H1 (cell line): ENCODE data around the gene ERP44. TPM values are rescaled to one million over a fixed set of nuclear protein-coding genes. Genes with fewer than 3 reads are reported as not detected.

ENCODE experiments used
- CTCF ChIA-PET: fragments of 300-600 bp; sonication (Branson Sonifier 250); formaldehyde crosslinking; loops from one replicate; lab custom pipeline; 2021; ENCODE audit not compliant: partially characterized antibody; lab: Charles Lee
- POLR2A ChIA-PET: fragments of 300-600 bp; sonication (Branson Sonifier 250); formaldehyde crosslinking; loops from one replicate; lab custom pipeline; 2021; ENCODE audit warnings: inconsistent platforms; ENCODE audit not compliant: partially characterized antibody; lab: Charles Lee
- DNase-seq, 2 experiments: peaks; one replicate each; pipeline versions ENCODE4 v3.0.0 to v3.0.0-alpha.2; 2010 to 2022; ENCODE audit warnings: low spot score in 2 of 2, low read depth in 1 of 2, mixed read lengths in 1 of 2
- FAIRE-seq: peaks from 2 replicates; lab custom pipeline; 2011; peaks lifted over from hg19 to GRCh38; lab: Jason Lieb, UNC
- H2AFZ ChIP-seq: 2 replicates; pipeline ENCODE4 v1.8.1; 2012; ENCODE audit warnings: low read length, inconsistent platforms
- H2AK5ac ChIP-seq: 2 replicates; pipeline ENCODE4 v1.6.1; 2013; ENCODE audit warnings: low read depth, low read length
- H2BK120ac ChIP-seq: replicated peaks from 2 replicates; pipeline ENCODE3; 2013; ENCODE audit warnings: low read depth, low read length, inconsistent platforms
- H2BK12ac ChIP-seq: 2 replicates; pipeline ENCODE4 v1.6.1; 2013; ENCODE audit warnings: low read depth, low read length
- H2BK15ac ChIP-seq: 2 replicates; pipeline ENCODE4 v1.6.1; 2013; ENCODE audit warnings: low read length
- H2BK20ac ChIP-seq: 2 replicates; pipeline ENCODE4 v1.6.1; 2013; ENCODE audit warnings: low read length
- H2BK5ac ChIP-seq: 2 replicates; pipeline ENCODE4 v1.6.1; 2013; ENCODE audit warnings: low read depth, low read length
- H3K14ac ChIP-seq: 2 replicates; pipeline ENCODE4 v1.6.1; 2013; ENCODE audit warnings: inconsistent platforms; ENCODE audit not compliant: insufficient read length
- H3K18ac ChIP-seq: 2 replicates; pipeline ENCODE4 v1.6.1; 2013; ENCODE audit warnings: low read length; ENCODE audit errors: extremely low read depth
- H3K23ac ChIP-seq: 2 replicates; pipeline ENCODE4 v1.6.1; 2013; ENCODE audit warnings: inconsistent platforms; ENCODE audit not compliant: insufficient read length
- H3K23me2 ChIP-seq: 2 replicates; pipeline ENCODE4 v1.6.1; 2013; ENCODE audit warnings: low read depth, low read length
- H3K27ac ChIP-seq: 2 replicates; pipeline ENCODE4 v1.6.1; 2011; ENCODE audit warnings: low read depth, low read length, inconsistent platforms
- H3K27me3 ChIP-seq, 4 experiments: replicated peaks in 1 of 4; 1 replicate in 1 of 4; 2 replicates in 3 of 4; pipeline versions ENCODE4 v1.6.1 to v1.8.1; 2011 to 2013; ENCODE audit warnings: low read length in 3 of 4, mild to moderate bottlenecking in 3 of 4, inconsistent platforms in 2 of 4, mixed read lengths in 2 of 4, moderate library complexity in 1 of 4; ENCODE audit not compliant: control insufficient read depth in 3 of 4, insufficient read depth in 3 of 4; ENCODE audit errors: extremely low read depth in 1 of 4
- H3K36me3 ChIP-seq, 4 experiments: 2 replicates each; pipeline versions ENCODE4 v1.6.1 to v1.8.1; 2011 to 2013; ENCODE audit warnings: mild to moderate bottlenecking in 4 of 4, low read length in 3 of 4, moderate library complexity in 2 of 4, control low read depth in 1 of 4, inconsistent platforms in 1 of 4; ENCODE audit not compliant: insufficient read depth in 4 of 4, control insufficient read depth in 2 of 4
- H3K4ac ChIP-seq: replicated peaks from 2 replicates; pipeline ENCODE3; 2013; ENCODE audit warnings: low read length, low read depth, mixed read lengths, inconsistent platforms; ENCODE audit not compliant: insufficient read length
- H3K4me1 ChIP-seq, 4 experiments: replicated peaks in 1 of 4; 1 replicate in 1 of 4; 2 replicates in 3 of 4; pipeline versions ENCODE4 v1.6.1 to v1.8.1; 2011 to 2013; ENCODE audit warnings: low read length in 3 of 4, inconsistent platforms in 2 of 4, mixed read lengths in 1 of 4; ENCODE audit not compliant: insufficient read depth in 4 of 4, control insufficient read depth in 3 of 4
- H3K4me2 ChIP-seq, 2 experiments: 2 replicates each; pipeline versions ENCODE4 v1.6.1 to v1.8.1; 2011 to 2013; ENCODE audit warnings: low read depth in 2 of 2, low read length in 2 of 2, control low read depth in 1 of 2, inconsistent platforms in 1 of 2, mild to moderate bottlenecking in 1 of 2; ENCODE audit not compliant: insufficient read depth in 1 of 2
- H3K4me3 ChIP-seq, 4 experiments: fragments of 200-600, 300-600 bp in 1 of 4; sonication (generic), shearing (Covaris generic), sonication (Bioruptor Twin) in 1 of 4; 2 replicates each; pipeline versions ENCODE4 v1.5.1 to v1.8.1; 2011 to 2016; ENCODE audit warnings: low read length in 4 of 4, low read depth in 3 of 4, control low read depth in 2 of 4, inconsistent platforms in 2 of 4, mild to moderate bottlenecking in 2 of 4, mixed read lengths in 1 of 4, moderate library complexity in 1 of 4; ENCODE audit not compliant: insufficient read depth in 2 of 4; ENCODE audit errors: extremely low read depth in 1 of 4
- H3K56ac ChIP-seq: replicated peaks from 2 replicates; pipeline ENCODE3; 2013; ENCODE audit warnings: low read depth, mild to moderate bottlenecking, mixed read lengths, low read length, inconsistent platforms; ENCODE audit not compliant: insufficient read length
- H3K79me1 ChIP-seq: 2 replicates; pipeline ENCODE4 v1.6.1; 2013; ENCODE audit warnings: low read depth, low read length, control low read depth
- H3K79me2 ChIP-seq, 2 experiments: 2 replicates each; pipeline versions ENCODE4 v1.6.1 to v1.8.1; 2012 to 2013; ENCODE audit warnings: low read length in 2 of 2, mild to moderate bottlenecking in 2 of 2, inconsistent platforms in 1 of 2; ENCODE audit not compliant: insufficient read depth in 2 of 2, control insufficient read depth in 1 of 2
- H3K9ac ChIP-seq, 4 experiments: replicated peaks in 1 of 4; 1 replicate in 1 of 4; 2 replicates in 3 of 4; pipeline versions ENCODE4 v1.6.1 to v1.8.1; 2011 to 2013; ENCODE audit warnings: low read depth in 3 of 4, low read length in 3 of 4, control low read depth in 2 of 4, mild to moderate bottlenecking in 2 of 4, moderate library complexity in 2 of 4, inconsistent platforms in 1 of 4; ENCODE audit errors: extremely low read depth in 1 of 4
- H3K9me3 ChIP-seq, 2 experiments: 2 replicates each; pipeline versions ENCODE4 v1.6.1 to v1.8.1; 2012 to 2013; ENCODE audit warnings: mild to moderate bottlenecking in 2 of 2, moderate library complexity in 2 of 2, control low read depth in 1 of 2, inconsistent platforms in 1 of 2, low read depth in 1 of 2, low read length in 1 of 2, mixed read lengths in 1 of 2; ENCODE audit not compliant: insufficient read depth in 2 of 2
- H4K20me1 ChIP-seq, 2 experiments: replicated peaks in 1 of 2; 2 replicates each; pipeline versions ENCODE3 to v1.8.1; 2011 to 2013; ENCODE audit warnings: inconsistent platforms in 2 of 2, low read length in 2 of 2, mild to moderate bottlenecking in 1 of 2; ENCODE audit not compliant: insufficient read depth in 2 of 2, control insufficient read depth in 1 of 2
- H4K5ac ChIP-seq: 2 replicates; pipeline ENCODE4 v1.6.1; 2013; ENCODE audit warnings: low read length, low read depth, mixed read lengths, inconsistent platforms; ENCODE audit not compliant: insufficient read length
- H4K8ac ChIP-seq: 2 replicates; pipeline ENCODE4 v1.8.0; 2013; ENCODE audit warnings: mild to moderate bottlenecking, moderate library complexity, low read length, inconsistent platforms; ENCODE audit not compliant: insufficient read depth; ENCODE audit errors: extremely low read depth
- H4K91ac ChIP-seq: replicated peaks from 2 replicates; pipeline ENCODE3; 2013; ENCODE audit warnings: low read length, mixed read lengths, inconsistent platforms; ENCODE audit not compliant: insufficient read length
- CEBPB ChIP-seq: IDR thresholded peaks from 2 replicates; pipeline ENCODE4 v1.6.1; 2012; ENCODE audit warnings: low read depth, low read length
- EGR1 ChIP-seq: IDR thresholded peaks from 2 replicates; pipeline ENCODE4 v1.6.1; 2011; ENCODE audit warnings: low read depth, low read length, borderline replicate concordance
- EP300 ChIP-seq, 2 experiments: IDR thresholded peaks; 1 replicate in 1 of 2; 2 replicates in 1 of 2; pipeline ENCODE4 v1.6.1; 2011 to 2012; ENCODE audit warnings: low read depth in 2 of 2, low read length in 2 of 2, mild to moderate bottlenecking in 2 of 2, borderline replicate concordance in 1 of 2, inconsistent platforms in 1 of 2, moderate library complexity in 1 of 2
- MAX ChIP-seq: IDR thresholded peaks from 2 replicates; pipeline ENCODE4 v1.6.1; 2012; ENCODE audit warnings: inconsistent platforms
- PHF8 ChIP-seq: fragments of 200-600 bp; sonication (generic); conservative IDR thresholded peaks from 2 replicates; pipeline ENCODE4 v1.7.1; 2012; ENCODE audit warnings: low read depth, mild to moderate bottlenecking, inconsistent platforms, low read length, moderate library complexity
- RFX5 ChIP-seq: IDR thresholded peaks from 2 replicates; pipeline ENCODE4 v1.6.1; 2011; ENCODE audit warnings: low read depth, low read length, improper control_type of control experiment, borderline replicate concordance
- SAP30 ChIP-seq: fragments of 300-600 bp; sonication (generic); IDR thresholded peaks from 2 replicates; pipeline ENCODE4 v1.7.1; 2012; ENCODE audit warnings: low read length, moderate library complexity, mild to moderate bottlenecking, inconsistent platforms; ENCODE audit not compliant: insufficient read depth, insufficient replicate concordance
- TAF7 ChIP-seq: optimal IDR thresholded peaks from 2 replicates; pipeline ENCODE3; 2011; ENCODE audit warnings: low read depth, mild to moderate bottlenecking, inconsistent platforms, low read length, moderate library complexity, borderline replicate concordance
- WGBS, 2 experiments: shearing (Covaris generic) in 1 of 2; methylation state at CpG; one replicate each; pipeline versions ENCODE4 v1.1.6 to v1.1.7; 2013 to 2015; ENCODE audit warnings: low lambda C conversion rate in 2 of 2, mixed read lengths in 2 of 2, inconsistent platforms in 1 of 2, low coverage in 1 of 2, missing lambda C conversion rate in 1 of 2; ENCODE audit not compliant: insufficient replicate concordance in 2 of 2, insufficient coverage in 1 of 2, insufficient read length in 1 of 2; ENCODE audit errors: extremely low coverage in 1 of 2, missing lambda C conversion rate in 1 of 2; 5-methylcytosine and 5-hydroxymethylcytosine counted together
- polyA plus RNA-seq, 7 experiments: library from polyadenylated mRNA; depleted of rRNA in 3 of 7; stranded (reverse) in 5 of 7; unstranded in 2 of 7; fragments of >200 nt in 5 of 7; fragments of 200-250 nt in 2 of 7; gene quantifications; 1 replicate in 5 of 7; 2 replicates in 1 of 7; 4 replicates in 1 of 7; pipeline versions ENCODE4 v1.2.1 to v1.2.3, GENCODE V29; 2011 to 2013; ENCODE audit warnings: missing spikeins in 2 of 7, mixed read lengths in 2 of 7
- total RNA-seq: library from RNA; stranded (reverse); fragmentation: NEBNext Ultra II Directional; extraction: Animal tissue kit (Norgen Biotek cat#: 25700); gene quantifications from 2 replicates; pipeline ENCODE4 v1.2.1, GENCODE V29; 2021

Gene ERP44
- total and polyA plus RNA-seq, 2 of the 8 experiments (the other 6 are each of a cell fraction or from before 2014, with no cell fraction given): 5.7 to 15.6 TPM

GRCh38 chr9:100112677-100113336 lies 14.0 kb upstream of the ERP44 start:
- Histone ChIP-seq H2BK20ac (no peak overlapping the region), H2BK15ac (no peak overlapping the region), H3K36me3 (peaks cover 0 to 2% (median 0%) of the 10 kb centered on the region in 4 experiments; a peak in 1 of 8 replicates), H3K4me1 (peaks cover 0 to 4% (median under 1%) of the 10 kb centered on the region in 4 experiments; a peak in 2 of 7 replicates), H3K23ac (no peak overlapping the region), H3K4ac (no peak overlapping the region), H2AFZ (no peak overlapping the region), H2BK5ac (no peak overlapping the region), H3K23me2 (no peaks in the 10 kb centered on the region), H2BK12ac (no peak overlapping the region), H3K27me3 (no peaks in the 10 kb centered on the region), H3K56ac (no peak overlapping the region), H3K4me2 (0 out of 4 replicates have a peak overlapping the region, but pooled peaks of 1 of the 2 experiments have one; percentile 12), H4K8ac (no peak overlapping the region), H3K9me3 (no peaks in the 10 kb centered on the region), H3K9ac (no peak overlapping the region), H3K79me1 (no peaks in the 10 kb centered on the region), H4K5ac (no peak overlapping the region), H3K14ac (no peak overlapping the region), H4K20me1 (no peaks in the 10 kb centered on the region), H2AK5ac (no peak overlapping the region), H2BK120ac (no peak overlapping the region), H3K79me2 (no peaks in the 10 kb centered on the region), H4K91ac (no peak overlapping the region), H3K27ac (no peak overlapping the region), H3K18ac (no peak overlapping the region), H3K4me3 (no peak overlapping the region)
- DNase-seq (no peak), FAIRE-seq (no peak)
- ChIA-PET CTCF (interaction anchor here (1.2 to 2.7 kb wide), 2 partner anchors 11 to 104 kb away, joined by 3 to 10 read pairs; no protein-coding TSS in a partner anchor), POLR2A (interaction anchor here (0.7 to 2.8 kb wide), 3 partner anchors 9 to 14 kb away, joined by 3 to 10 read pairs (median 4); partner anchors contain the start of genes ERP44 and INVS)
- WGBS, 2 experiments: 59% methylated on average over 2 of the region's 2 CpGs; no CpG with 5 or more reads in 1 of the 2 experiments
- TF ChIP-seq MAX (no peak), RFX5 (no peak), EP300 (IDR thresholded peaks at IDR 0.05; ENCODE audit: borderline replicate concordance in 1 of 2, low read depth in 2 of 2, low read length in 2 of 2) (no peak), TAF7 (no peak), SAP30 (no peak), EGR1 (no peak), PHF8 (no peak), CEBPB (no peak)
